Large intestine (tissue), 3 donors: ENCODE measurements around the gene GBX2. TPM values are rescaled to one million over a fixed set of nuclear protein-coding genes. Genes with fewer than 3 reads are reported as not detected.

Experiments used
- DNase-seq, 2 donors: peaks; one replicate each; pipeline versions ENCODE4 v3.0.0 to v3.0.0-alpha.2; 2013
- H3K27ac ChIP-seq: one replicate; pipeline ENCODE4 v1.5.1; 2013; ENCODE audit warnings: low read length
- H3K27me3 ChIP-seq: 2 replicates; pipeline ENCODE4 v1.6.1; 2013; ENCODE audit warnings: low read length; ENCODE audit not compliant: control insufficient read depth, insufficient read depth
- H3K36me3 ChIP-seq: 2 replicates; pipeline ENCODE4 v1.6.1; 2013; ENCODE audit warnings: low read length; ENCODE audit not compliant: control insufficient read depth, insufficient read depth
- H3K4me1 ChIP-seq: one replicate; pipeline ENCODE4 v1.6.1; 2013; ENCODE audit warnings: low read length; ENCODE audit not compliant: control insufficient read depth, insufficient read depth
- H3K4me3 ChIP-seq: one replicate; pipeline ENCODE4 v1.5.1; 2013; ENCODE audit warnings: low read length
- H3K9me3 ChIP-seq: one replicate; pipeline ENCODE4 v1.6.1; 2013; ENCODE audit warnings: mild to moderate bottlenecking, low read depth, low read length, moderate library complexity; ENCODE audit not compliant: control insufficient read depth
- WGBS: methylation state at CpG from one replicate; pipeline ENCODE4 v1.1.5; 2013; ENCODE audit warnings: low lambda C conversion rate; ENCODE audit not compliant: insufficient coverage; 5-methylcytosine and 5-hydroxymethylcytosine counted together
- polyA plus RNA-seq: library from polyadenylated mRNA; unstranded; fragments of 120-200 nt; gene quantifications from one replicate; pipeline ENCODE4 v1.2.1, GENCODE V29; 2013

The GBX2 gene
- polyA plus RNA-seq, 1 donor = not detected

GRCh38 chr2:236162031-236162845 is 5.9 kb downstream of the GBX2 start:
- Histone ChIP-seq H3K27me3 (peaks cover 100% of the 10 kb centered on the region), H3K4me1 (peaks cover 22% of the 10 kb centered on the region), H3K36me3 (no peaks in the 10 kb centered on the region), H3K4me3 (no peak overlapping the region), H3K27ac (no peak overlapping the region), H3K9me3 (peaks cover 19% of the 10 kb centered on the region)
- no peak for DNase-seq
- no CpG with 5 or more reads among the region's 16 CpGs for WGBS

DNA sequence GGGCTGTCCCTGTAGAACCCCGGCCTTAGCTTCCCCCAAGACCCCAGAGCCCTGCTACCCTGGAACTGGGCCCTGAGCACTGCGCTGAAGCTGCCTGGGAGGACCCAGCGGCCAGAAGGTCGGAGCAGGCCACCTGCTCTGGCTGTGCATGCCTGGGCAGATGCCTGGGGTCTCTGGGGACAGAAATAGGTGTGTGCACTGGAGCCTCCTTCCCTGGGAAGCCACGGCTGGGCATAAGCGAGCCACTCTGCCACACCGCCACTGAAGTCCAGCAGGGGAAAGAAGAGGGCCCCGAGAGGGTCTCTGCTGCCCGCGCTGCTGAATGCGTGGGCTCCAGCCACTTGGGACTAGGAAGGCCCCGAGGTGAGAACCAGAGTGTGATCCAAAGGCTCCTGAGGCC is 6.7 kb downstream of the GBX2 start:
- Histone ChIP-seq H3K4me1 (peaks cover 17% of the 10 kb centered on the region), H3K9me3 (peaks cover 15% of the 10 kb centered on the region), H3K27me3 (peaks cover 99% of the 10 kb centered on the region), H3K36me3 (no peaks in the 10 kb centered on the region), H3K27ac (no peak overlapping the region), H3K4me3 (no peak overlapping the region)
- no CpG with 5 or more reads among the region's 12 CpGs for WGBS
- DNase-seq = no peak

GRCh38 chr2:236161082-236161462 is 7.1 kb downstream of the GBX2 start:
- H3K9me3 ChIP-seq = peaks cover 14% of the 10 kb centered on the region

DNA sequence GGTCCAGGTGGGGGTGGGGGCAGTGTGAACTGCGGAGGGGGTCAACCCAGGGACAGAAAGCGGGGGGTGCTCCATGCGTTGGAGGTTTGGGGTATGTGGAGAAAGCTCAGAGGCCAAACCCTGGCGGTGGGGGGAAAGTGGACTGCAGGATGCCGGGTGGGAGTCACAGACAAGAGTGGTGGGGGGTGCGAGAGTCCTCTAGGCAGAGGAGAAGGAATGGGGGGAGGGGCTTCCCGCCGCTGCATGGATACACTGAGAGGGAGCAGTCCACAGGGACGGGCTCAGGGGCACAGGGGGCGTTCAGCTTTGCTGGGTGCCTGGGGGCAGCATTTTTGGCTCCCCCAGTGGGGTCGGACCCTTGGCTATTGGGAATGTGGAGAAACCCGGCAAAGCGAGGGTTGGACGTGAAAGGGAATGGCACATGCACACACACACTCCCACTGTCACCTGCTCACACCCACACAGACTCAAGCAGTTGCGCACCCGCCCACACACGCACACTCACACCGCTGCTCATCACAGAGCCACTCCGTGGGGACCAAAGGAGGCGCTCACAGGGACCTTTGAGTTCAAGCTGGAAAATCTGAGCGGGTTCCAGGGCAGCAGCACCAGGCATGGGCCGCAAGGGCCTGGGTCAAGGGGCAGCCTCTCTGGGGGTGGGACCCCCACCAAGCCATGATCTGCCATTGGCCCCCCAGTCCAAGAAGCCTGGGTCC is 7.7 kb downstream of the GBX2 start:
- no CpG with 5 or more reads among the region's 22 CpGs for WGBS
- Histone ChIP-seq H3K36me3 (no peaks in the 10 kb centered on the region), H3K27ac (no peak overlapping the region), H3K4me3 (no peak overlapping the region), H3K9me3 (peaks cover 12% of the 10 kb centered on the region), H3K27me3 (peaks cover 99% of the 10 kb centered on the region), H3K4me1 (peaks cover 12% of the 10 kb centered on the region)
- DNase-seq = no peak

More at GRCh38 chr2:236161082-236161462, 7.1 kb downstream of the GBX2 start:
- H3K4me1 ChIP-seq = peaks cover 12% of the 10 kb centered on the region
- no peak for DNase-seq
- no CpG with 5 or more reads among the region's 15 CpGs for WGBS
- no peak overlapping the region for H3K27ac ChIP-seq
- no peaks in the 10 kb centered on the region for H3K36me3 ChIP-seq
- peaks cover 99% of the 10 kb centered on the region for H3K27me3 ChIP-seq
- H3K4me3 ChIP-seq = no peak overlapping the region

DNA sequence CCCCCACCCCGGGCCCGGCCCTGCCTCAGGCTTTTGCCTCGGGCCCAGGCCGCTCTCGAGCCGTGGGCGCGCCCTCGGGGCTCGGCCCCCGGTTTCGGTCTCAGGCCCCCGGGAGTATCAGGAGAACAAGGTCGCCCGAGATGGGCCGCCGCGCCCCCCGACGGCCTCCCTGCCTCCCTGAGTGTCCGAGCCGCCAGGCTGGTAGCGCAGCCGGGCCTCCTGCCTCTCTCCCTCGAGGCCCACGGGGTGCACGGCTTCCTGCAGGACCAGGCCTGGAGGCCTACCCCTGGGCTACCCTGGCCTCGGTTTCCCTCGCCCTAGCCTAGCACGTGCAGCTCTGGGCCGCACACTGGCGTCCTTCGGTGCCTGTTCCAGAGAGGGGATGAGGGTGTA is 8.4 kb downstream of the GBX2 start:
- Histone ChIP-seq H3K36me3 (no peaks in the 10 kb centered on the region), H3K27ac (no peak overlapping the region), H3K4me3 (no peak overlapping the region), H3K27me3 (peaks cover 94% of the 10 kb centered on the region), H3K9me3 (peaks cover 12% of the 10 kb centered on the region), H3K4me1 (peaks cover 12% of the 10 kb centered on the region)
- no CpG with 5 or more reads among the region's 33 CpGs for WGBS
- DNase-seq = no peak

- DNase-seq = no peak
- no peaks in the 10 kb centered on the region for H3K36me3 ChIP-seq
- H3K4me3 ChIP-seq = no peak overlapping the region
- H3K27me3 ChIP-seq = peaks cover 90% of the 10 kb centered on the region
- H3K4me1 ChIP-seq = peaks cover 10% of the 10 kb centered on the region
- peaks cover 10% of the 10 kb centered on the region for H3K9me3 ChIP-seq
- WGBS = no CpG with 5 or more reads among the region's 45 CpGs
- H3K27ac ChIP-seq = no peak overlapping the region
These were observed 9.0 kb downstream of the GBX2 start for GRCh38 chr2:236158969-236159777.

- no peak overlapping the region for H3K27ac ChIP-seq
- H3K4me1 ChIP-seq = no peaks in the 10 kb centered on the region
- DNase-seq = no peak
- no peak overlapping the region for H3K4me3 ChIP-seq
- H3K27me3 ChIP-seq = peaks cover 86% of the 10 kb centered on the region
- H3K36me3 ChIP-seq = no peaks in the 10 kb centered on the region
- WGBS = no CpG with 5 or more reads among the region's 10 CpGs
- peaks cover 3% of the 10 kb centered on the region for H3K9me3 ChIP-seq
These were observed 10.2 kb downstream of the GBX2 start for GRCh38 chr2:236157815-236158498.

- no peak for DNase-seq
- Histone ChIP-seq H3K27ac (no peak overlapping the region), H3K27me3 (peaks cover 80% of the 10 kb centered on the region), H3K9me3 (peaks cover 3% of the 10 kb centered on the region), H3K36me3 (no peaks in the 10 kb centered on the region), H3K4me1 (no peaks in the 10 kb centered on the region), H3K4me3 (no peak overlapping the region)
- 100% methylated on average over 1 of the region's 6 CpGs for WGBS
These were observed 10.8 kb downstream of the GBX2 start for GRCh38 chr2:236157366-236157765.

- H3K4me1 ChIP-seq = no peaks in the 10 kb centered on the region
- H3K36me3 ChIP-seq = no peaks in the 10 kb centered on the region
- 63% methylated on average over 1 of the region's 7 CpGs for WGBS
- peaks cover 75% of the 10 kb centered on the region for H3K27me3 ChIP-seq
- H3K4me3 ChIP-seq = no peak overlapping the region
- H3K9me3 ChIP-seq = peaks cover 3% of the 10 kb centered on the region
- no peak for DNase-seq
- H3K27ac ChIP-seq = no peak overlapping the region
These were observed 11.4 kb downstream of the GBX2 start for GRCh38 chr2:236156860-236157194.
